GM03348 (cell line): ENCODE measurements around the gene PGAM5.

Experiments used
- DNase-seq: peaks from one replicate; pipeline ENCODE4 v3.0.0; 2012; ENCODE audit warnings: low spot score

PGAM5 gene

DNA sequence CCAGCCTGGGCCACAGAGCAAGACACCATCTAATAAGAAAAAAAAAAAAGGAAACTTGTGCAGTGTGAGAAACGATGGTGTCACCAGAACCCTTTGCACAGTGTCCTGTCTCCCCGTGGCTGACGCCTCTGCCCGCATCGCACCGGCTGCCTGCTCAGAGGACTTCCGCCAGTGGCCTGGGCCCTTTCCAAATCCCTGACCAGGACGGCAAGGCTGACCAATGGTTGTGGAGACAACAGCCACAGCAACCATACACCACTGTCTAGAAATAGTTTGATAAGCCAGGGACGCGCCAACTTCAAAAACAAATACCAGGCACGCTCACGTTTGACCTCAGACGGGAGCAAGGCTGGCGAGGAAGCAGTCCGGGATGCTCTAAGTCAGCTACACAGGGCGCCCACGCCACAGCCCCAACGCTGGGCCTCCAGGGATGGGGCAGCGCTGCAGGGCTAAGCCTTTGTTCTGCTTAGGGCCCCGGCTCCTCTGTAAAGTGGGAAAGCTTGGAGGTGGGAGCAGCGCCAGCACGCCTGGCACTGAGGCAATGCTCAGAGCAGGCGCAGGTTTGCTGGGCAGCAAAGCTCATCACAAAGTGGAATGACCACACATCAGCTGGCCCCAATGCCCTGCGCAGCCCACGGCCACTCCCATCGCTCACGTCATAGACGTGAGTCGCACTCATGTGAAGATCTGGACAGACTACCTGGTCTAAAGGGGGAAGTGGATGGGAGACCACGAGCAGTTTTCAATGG, 12.5 kb downstream of the PGAM5 start:
- no peak for DNase-seq

DNA sequence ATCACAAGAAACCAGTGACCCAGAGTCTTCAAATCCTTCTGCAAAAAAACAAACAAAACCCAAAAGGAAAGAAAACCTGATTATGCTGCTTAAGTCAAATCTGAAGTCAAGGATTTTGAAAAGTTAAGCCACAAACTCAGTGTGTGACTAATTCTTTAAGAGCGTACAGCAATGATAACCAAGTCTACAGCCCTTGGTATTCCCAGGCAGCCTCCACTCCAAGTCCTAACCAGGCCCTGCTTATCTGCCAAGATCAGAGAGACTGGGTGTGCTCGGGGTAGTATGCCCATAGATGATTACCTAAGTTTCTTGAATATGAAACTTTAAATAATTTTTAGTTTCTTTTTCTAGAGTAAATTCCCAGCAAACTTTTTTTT, 13.1 kb downstream of the PGAM5 start:
- DNase-seq, result peak; percentile 61

DNA sequence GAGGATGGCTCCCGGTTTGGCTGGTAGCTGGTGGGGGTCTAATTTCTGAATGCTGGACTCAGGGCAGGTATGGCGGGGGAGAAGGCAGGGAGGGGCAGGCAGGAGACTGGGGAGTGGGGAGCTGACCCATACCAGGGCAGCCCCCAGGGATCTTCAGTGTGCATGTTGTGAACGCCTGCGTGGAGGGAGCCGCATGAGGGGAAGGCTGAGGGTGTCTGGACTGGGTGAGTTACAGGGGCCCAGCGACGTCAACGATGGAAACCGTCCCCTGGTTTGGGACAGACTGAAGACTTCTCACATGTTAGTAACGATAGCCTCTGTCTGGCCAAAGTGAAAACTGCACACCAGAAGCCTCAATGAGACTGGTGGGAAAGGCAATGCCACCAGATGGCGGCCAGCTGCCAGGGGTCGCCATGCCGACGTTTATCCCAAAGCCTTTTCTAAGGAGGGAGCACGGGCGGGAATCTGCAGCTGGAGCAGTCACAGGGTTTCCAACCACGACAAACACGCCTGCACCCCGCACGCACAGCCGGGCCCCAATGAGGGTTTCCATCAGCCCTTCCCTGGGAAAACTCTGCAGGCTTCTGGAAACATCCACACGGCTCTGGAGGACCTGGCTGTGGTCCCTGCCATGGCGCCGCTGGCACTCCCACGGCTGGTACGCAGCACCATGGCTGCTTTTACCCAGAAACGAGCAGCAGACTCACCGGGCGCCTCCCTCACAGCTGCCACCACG, 14.0 kb downstream of the PGAM5 start:
- no peak for DNase-seq

DNA sequence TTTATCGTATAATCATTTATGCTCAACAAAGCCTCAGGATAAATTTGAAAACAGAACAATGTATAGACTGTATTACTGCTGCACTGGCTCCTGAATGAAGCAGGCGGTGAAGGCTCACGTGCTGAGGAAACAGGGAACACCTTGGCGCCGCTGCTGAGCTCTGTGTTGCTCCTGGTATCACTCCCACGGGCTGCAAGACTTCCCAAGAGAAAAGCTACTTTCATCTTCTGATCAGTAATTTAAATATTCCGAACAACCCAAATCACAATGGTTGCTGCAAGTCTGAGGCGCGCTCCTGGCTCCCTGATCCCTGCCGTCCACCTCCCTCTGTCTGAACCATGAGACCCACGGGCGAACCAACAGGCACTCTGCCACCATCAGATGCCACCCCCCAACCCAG, 15.7 kb downstream of the PGAM5 start:
- DNase-seq, result no peak

DNA sequence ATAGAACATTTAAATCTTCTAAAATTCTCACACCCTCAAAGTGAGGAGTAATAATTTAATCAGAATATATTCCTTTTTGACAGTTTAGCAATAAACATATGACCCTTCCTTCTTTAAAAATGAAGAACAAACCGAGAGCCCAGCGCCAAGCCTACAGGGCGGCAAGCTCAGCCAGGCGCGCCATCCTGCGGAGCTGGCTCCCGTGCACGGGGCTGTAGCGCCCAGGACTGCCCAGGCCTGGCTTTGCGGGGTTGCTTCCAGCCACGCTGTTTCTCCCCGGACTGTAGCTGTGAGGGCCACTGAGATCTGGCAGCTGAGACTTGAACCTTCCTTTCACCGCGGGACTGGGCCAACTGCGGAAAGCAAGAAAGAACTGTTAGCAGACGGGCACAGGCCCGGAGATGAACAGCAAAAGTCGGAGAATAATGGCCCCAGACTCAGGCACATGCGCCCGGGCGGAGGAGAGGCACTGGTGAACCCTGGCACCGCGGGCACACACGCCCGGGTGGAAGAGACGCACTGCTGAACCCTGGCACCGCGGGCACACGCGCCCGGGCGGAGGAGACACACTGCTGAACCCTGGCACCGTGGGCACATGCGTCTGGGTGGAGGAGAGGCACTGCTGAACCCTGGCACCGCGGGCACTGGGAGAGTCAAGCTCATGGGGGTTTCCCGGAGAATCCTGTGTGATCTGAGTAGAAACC, 16.6 kb downstream of the PGAM5 start:
- no peak for DNase-seq

DNA sequence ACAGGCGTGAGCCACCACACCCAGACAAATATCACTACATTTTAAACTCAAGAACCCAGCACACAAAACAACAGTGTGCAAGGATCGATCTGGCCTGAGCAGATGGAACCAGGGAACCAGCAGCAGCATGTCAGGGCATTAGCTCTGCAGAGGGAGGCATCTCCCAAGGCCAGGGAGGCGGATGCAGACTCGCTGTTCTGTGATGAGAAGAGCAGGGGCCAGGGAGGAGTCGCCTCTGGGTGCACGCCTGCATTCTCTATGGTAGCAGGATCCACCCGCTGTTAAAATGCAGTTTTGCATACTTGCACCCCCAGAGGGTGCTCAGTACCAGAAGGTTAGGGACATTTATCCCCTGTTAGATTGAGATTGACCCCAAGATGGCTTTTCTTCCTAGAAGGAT, 17.9 kb downstream of the PGAM5 start:
- no peak for DNase-seq

DNA sequence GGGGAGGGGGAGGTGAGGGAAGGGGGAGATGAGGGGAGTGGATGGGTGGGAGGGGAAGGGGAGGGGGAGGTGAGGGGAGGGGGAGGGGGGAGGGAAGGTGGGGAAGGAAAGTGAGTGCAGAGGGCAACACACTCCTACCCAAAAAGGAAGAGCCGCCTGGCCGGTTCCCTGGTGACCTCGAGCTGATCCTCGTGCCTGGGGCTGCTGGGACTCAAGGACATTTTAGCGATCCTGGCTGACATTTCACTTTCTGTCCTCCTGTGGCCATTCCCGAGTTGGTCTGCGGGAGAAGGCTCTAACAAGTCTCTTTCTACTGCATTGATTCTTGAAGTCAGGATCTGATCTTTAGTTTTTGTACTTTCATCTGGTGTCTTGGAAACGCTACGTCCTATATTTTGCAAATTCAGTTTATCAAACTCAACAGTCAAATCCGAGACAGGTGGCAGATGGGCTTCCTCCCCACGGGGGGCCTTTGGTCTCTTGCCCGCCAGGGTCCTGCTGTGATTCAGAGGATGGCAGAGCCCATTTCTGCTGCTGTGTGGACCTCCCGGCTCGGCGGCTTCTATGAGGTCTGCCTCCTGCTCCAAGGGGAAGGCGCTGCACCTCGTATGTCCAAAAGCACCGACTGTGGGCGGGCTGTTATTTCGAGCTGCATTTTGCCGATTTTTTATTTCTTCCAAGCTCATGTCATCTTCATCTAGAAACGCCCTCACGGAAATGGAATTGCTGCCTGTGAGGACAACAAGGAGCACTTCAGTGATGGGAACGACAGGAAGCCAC, 19.1 kb downstream of the PGAM5 start:
- no peak for DNase-seq

DNA sequence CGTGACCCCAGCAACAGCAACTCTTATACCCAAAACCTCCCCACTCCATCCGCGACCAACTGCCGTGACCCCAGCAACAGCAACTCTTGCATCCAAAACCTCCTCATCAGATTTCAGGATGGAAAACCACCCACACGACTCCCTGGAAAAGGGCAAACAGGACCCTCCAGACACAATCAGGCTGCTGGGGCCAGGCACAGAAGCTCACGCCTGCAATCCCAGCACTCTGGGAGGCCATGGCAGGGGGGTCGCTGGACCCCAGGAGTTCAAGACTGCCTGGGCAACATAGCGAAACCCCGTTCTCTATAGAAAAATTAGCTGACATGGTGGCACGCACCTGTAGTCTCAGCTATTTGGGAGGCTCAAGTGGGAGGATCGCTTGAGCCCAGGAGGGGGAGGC, 19.7 kb downstream of the PGAM5 start:
- no peak for DNase-seq

DNA sequence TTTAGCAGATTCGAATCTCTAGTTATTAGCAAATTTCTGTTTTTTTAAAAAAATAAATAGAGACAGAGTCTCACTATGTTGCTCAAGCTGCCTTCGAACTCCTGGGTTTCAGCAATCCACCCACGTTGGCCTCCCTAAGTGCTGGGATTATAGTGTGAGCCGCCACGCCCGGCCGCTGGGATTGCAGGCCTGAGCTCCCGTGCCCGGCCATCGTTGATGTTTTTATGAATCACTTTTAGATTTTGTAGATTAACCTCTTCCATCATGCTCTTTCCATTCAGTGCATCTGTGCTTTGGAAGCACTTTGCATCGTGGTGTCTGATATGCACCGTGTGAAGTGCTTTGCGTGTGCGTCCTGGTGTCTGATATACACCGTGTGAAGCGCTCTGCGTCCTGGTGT, 20.9 kb downstream of the PGAM5 start:
- no peak for DNase-seq

DNA sequence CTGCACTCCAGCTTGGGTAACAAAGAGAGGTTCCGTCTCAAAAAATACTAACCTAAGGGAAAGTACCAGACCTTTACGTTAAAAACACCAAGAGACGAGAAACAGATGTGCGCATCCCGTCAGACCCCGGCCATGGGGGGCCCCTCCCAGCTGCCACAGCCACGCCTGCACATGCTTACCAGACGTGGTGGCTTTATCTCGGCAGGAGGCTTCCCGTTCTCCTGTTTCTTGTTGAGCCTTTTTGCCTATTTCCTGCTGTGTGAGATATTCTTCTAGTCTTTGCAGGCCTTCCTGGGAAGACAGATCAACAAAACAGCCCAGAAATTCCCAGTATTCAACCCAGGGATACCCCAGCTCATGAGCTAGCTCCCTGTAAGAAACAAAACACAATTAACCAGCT, 23.6 kb downstream of the PGAM5 start:
- DNase-seq, result no peak

DNA sequence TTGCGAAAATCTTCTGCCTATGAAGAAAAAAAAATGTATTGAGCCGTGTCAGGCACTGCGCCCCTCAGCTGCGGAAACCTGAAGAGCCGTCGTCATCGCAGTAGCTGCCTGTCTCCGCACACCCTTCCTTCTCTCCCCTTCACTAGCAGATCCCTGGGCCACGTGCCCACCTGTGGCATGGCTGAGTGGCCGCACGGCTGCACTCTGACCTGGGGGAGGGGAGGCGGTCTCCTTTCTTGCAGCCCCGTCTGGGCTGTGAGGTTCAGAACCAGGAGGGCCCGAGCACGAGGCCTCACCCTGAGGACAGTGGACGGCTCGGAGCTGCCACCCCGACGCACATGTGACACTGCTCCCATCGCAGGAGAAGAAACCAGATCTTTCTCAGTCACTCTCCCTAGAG, 24.9 kb downstream of the PGAM5 start:
- no peak for DNase-seq

DNA sequence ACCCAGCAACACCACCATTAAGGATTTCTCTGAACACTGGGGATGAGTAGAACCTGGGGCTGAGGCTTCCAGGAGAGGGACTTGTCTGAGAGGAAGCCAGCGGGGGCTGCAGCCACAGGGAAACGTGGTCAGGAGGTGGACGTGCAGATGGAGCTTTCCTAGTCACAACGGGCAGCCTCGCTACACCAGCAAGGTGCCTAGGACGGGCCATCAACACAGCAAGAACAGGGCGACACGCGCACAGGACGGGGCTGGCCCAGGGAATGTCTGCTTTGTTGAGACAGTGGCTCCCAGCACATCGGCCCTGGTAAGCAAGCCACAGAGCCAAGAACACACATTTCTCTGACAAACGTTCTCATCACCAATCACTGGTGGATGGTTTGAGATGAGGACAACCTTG, 25.7 kb downstream of the PGAM5 start:
- no peak for DNase-seq

DNA sequence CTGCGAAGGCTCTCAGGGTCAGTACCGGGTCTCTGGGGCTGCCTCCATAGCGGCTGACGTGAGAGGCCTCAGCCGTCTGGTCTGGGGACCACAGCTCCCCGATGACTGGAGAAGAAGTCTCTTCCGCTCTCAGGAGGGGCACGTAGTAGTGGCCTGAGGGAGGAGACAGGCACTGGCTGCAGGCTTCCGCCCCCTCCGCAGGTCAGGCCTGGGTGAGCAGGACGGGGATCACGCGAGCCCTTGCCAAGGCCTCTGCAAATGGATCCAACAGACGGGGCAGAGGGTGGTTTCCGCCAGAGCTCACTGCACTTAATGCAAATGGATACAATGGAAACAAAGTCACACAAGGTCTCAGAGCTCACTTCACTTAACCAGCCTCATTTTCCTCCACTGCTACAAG, 26.3 kb downstream of the PGAM5 start:
- DNase-seq, result no peak

DNA sequence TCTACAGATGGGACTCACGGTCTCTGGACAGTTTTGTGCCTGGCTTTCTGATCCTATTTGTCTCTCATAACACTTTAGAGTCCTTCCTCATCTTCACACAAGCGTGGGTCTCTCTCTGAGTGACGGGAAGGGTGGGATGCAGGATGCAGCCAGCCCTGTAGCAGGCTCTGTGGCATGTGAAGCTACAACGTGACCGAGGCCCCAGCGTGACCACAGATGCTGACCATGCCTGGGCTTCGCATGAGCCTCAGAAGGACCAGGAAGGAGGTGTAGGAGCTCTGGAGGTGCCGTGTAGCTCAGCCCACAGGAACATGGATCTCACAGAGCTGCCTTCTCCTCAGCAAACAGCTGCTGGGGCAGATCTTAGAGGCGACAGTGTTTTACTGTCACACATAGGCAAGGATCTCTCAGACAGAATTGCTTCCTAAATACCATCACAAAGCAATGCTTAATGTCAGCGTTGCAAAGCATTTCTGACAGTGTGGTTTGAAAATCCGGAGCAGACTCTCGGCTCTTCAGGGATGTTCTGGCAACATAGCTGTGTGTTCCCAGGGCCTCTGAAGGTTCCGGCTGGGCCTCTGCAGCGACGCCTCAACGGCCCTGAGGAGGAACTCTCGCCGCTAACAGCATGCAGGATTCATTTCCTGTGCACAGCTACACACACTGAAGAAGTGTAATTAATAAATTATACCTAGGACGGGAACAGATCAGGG, 29.1 kb downstream of the PGAM5 start:
- DNase-seq, result no peak

DNA sequence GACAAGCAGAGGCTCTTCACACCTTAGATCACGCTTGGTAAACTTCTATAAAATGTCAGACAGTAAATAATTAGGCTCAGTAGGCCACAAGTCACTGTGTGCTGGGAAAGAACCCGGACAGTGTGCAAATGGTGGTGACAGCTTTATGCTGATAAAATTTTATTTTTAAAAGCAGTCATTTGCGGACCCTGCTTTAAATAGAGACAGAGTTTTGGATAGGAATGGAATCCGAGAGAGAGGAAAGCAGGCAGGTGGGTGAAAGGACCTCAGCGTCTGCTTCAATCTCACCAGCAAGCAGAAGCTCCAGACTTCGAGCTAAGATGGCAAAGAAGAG, 29.6 kb downstream of the PGAM5 start:
- no peak for DNase-seq

DNA sequence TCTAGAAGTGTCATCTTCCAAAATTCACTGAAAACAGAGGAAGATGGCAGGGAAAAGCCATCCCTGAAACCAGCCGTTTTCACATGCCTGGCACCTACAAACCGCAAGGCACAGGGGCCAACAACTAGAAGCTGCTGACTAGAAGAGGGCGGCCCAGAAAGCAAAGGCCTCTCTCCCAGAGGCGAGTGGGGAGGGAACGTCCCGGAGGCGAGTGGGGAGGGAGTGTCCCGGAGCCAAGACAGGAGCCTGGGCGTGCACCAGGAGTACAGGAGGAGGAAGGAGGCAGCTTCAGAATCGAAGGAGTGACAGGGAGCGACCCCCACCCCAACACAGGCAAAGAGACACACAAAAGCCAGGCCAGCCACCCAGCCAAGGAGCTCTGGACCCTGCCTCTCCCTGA, 30.0 kb downstream of the PGAM5 start:
- DNase-seq, result no peak

DNA sequence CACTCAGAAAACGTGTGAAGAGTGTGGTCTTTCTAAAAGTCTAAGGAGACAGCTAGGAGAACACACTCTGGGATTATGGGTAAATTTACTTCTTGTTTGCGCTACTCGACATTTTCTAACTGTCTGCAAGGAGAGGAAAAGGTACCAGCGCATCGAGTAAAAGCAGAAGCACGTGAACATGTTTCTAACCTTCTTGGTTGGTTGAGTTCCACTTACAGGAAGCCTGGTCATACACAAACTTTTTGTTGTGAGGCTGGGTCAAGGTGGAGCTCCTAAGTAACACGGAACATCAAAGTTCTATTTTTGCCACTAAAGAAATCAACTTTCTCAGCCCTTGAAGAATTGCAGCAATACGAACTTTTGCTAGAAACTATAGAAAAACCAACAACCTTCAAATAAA, 31.0 kb downstream of the PGAM5 start:
- no peak for DNase-seq

DNA sequence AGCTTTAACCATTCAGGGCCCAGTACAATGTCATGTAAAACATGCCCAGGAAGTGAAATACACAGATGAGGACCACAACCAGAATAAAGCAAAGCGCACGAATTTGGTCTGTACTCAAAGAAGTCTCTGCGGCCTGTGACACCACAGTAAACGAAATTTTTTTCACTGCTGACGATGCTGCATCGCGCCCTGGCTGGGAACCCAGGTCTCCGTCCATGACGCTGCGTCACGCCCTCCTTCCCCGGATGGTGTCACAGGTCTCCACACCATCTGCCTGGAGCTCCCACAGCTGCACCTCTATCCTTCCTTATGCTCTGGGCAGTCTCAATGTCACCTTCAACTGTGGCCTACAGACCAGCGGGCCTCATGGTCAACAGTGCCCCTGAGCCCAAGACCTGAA, 33.2 kb downstream of the PGAM5 start:
- no peak for DNase-seq

DNA sequence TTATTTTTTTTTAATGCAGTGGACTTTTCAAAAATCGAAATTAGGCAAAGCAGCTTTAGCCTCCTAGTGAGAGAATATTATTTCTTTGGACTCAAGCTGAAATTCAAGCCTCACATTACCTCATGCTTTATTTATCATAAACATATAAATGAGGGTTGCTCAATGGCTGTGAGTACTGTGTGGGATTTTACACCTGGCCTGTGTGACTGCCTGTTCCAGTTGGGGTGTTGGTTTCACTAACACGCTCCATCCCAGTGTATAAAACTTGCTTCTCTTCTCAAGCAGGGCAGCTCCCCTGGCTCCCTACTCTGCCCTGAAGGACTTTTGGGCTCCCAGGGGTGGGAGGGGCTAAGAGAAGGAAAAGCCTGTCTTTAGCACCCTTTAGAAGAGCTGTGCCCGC, 36.0 kb downstream of the PGAM5 start:
- no peak for DNase-seq

DNA sequence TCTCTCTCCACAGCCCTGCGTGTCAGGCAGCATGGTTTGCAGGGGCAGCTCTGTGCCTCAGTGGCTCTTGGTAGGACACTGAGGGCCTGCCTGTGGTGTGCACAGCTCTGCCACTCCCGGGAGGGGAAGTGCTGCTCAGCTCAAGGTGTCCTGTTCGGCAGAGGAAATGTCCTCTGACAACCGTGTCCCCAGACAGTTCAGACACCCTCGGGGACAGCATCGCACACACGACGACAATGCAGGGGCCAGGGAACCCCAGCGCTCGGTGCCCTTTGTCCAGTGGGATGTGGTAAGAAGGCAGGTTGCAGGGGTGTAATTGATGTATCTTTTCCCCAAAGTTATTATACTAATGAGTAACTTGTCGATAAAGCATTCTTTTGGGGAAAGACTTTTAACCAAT, 36.8 kb downstream of the PGAM5 start:
- no peak for DNase-seq

DNA sequence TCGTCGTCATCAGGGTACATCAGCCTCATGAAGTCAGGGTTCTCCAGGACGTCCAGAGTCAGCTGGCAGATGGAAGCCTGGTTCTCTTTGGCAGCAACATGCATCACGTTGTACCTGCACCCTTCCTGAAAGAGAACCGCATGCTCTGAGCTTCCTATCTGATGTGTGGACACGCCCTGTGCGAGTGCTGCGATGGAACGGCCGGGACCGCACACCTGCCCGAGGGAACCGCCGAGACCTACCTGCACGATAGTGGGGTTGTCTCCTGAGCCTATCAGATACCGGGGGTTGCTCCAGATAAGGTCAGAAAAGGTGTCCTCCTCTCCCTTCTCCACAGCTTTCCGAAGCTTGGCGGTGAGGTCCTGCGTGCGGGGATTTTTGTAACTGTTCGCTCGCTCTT, 37.3 kb downstream of the PGAM5 start:
- DNase-seq, result no peak

DNA sequence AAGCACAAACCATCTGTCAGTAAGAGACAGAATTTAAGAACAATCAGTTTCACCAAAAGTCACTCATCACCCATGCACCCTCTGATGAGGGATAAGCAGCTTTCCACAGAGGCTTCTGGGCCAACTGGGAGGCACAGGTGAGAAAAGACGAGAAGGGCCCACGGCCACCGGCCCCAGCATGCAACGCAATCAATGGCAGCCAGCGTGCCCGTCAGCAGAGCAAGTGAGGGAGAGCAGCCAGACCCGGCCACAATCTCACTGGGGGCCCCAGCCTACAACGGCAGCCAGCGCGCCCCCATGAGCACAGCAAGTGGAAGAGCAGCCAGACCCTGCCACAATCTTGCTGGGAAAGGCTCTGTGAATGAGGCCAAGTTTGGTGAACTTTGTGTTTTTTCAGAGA, 37.7 kb downstream of the PGAM5 start:
- no peak for DNase-seq
